Neural crest cell (in vitro differentiated cells): ENCODE results near the gene BRD3OS. TPM values are rescaled to one million over a fixed set of nuclear protein-coding genes. Genes with fewer than 3 reads are reported as not detected.
A peak's percentile ranks its signal among the peaks of the same experiment; 100 is the strongest.

Source experiments
- DNase-seq: peaks from one replicate; pipeline ENCODE4 v3.0.0; 2021; ENCODE audit warnings: low read depth, mixed read lengths, low spot score
- H3K27ac Mint-ChIP-seq: one replicate; pipeline ENCODE4 v1.8.0; 2021; ENCODE audit warnings: mild to moderate bottlenecking, mixed read lengths; ENCODE audit not compliant: unreplicated experiment
- H3K27me3 Mint-ChIP-seq: 2 replicates; pipeline ENCODE4 v1.8.0; 2021; ENCODE audit warnings: low read depth, mild to moderate bottlenecking, mixed read lengths
- H3K36me3 Mint-ChIP-seq: 2 replicates; pipeline ENCODE4 v1.8.0; 2021; ENCODE audit warnings: low read depth, mild to moderate bottlenecking, mixed read lengths
- H3K4me1 Mint-ChIP-seq: 2 replicates; pipeline ENCODE4 v1.8.0; 2021; ENCODE audit warnings: mixed read lengths
- H3K4me3 Mint-ChIP-seq: one replicate; pipeline ENCODE4 v1.8.0; 2021; ENCODE audit warnings: mild to moderate bottlenecking, mixed read lengths
- H3K9me3 Mint-ChIP-seq: 2 replicates; pipeline ENCODE4 v1.8.0; 2021; ENCODE audit warnings: mixed read lengths
- CTCF ChIP-seq: fragments of 200-600 bp; sonication (generic); conservative IDR thresholded peaks from 2 replicates; pipeline ENCODE4 v1.5.0; 2021; ENCODE audit warnings: antibody characterized with exemption, mild to moderate bottlenecking
- total RNA-seq: library from RNA; stranded (reverse); gene quantifications from 2 replicates; pipeline ENCODE4 v1.2.1, GENCODE V29; 2021

BRD3OS gene
- total RNA-seq, 1 donor from 2014 or later: 30.7 TPM

DNA sequence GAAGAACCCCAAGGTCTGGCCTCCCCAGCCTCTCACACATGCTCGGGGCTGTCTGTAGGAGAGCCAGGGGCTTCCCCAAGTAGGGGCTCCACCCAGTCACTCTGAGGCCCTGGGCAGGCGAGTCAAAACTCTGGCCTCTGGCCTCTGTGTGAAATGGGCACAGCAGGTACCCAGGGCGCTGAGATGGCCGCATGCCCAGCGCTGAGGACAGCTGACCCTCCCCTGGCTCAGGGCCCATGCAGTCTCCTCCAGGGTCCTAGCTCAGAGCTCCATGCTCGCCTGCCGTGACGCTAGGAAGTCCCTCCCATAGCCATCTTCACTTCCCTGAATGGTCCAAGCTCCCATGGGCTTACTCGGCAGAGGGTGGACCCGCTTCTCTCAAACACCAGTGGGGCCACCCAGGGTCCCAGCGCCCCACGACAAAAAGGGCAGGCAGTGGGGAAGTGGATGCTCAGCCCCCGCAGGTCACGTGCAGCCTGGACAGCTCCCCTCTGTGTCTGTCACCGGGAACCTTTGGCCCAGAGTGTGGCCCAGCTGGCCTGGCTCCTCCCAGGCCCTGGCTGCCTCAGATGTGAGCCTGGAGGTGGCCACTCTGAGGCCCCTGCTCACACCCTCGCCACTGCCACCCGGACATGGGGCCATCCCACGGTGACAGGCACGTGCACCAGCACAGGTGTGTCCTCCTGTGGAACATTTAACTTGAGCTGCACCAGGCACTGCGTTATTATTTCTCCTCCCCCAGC, 21.0 kb upstream of the BRD3OS start:
- peaks cover 6% of the 10 kb centered on the region for H3K9me3 Mint-ChIP-seq
- H3K4me3 Mint-ChIP-seq: no peak overlapping the region
- DNase-seq: no peak
- TF ChIP-seq CTCF: no peak
- H3K27ac Mint-ChIP-seq: peak overlapping the region; percentile 50
- peaks cover 4% of the 10 kb centered on the region for H3K27me3 Mint-ChIP-seq
- H3K36me3 Mint-ChIP-seq: no peaks in the 10 kb centered on the region
- no peaks in the 10 kb centered on the region for H3K4me1 Mint-ChIP-seq

DNA sequence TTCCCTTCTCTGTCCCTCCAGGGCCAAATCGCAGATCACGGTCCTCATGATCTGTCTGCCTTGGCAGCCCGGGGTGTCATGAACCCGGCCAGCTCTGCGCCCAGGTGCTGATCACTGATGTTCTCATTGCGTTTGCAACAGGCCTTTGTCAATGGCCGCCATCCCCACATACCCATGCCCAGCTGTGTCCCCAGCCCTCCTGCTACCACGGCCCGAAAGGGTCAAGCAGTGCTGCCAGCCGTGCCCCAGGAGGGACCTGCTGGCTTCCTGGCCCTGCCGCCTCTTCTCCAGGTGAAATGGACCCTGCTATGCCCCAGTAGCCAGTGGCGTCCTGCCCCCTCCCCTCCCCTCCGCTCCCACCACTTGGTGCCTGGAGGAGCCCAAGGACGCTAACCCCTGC, 20.4 kb upstream of the BRD3OS start:
- TF ChIP-seq CTCF: no peak
- peaks cover 4% of the 10 kb centered on the region for H3K27me3 Mint-ChIP-seq
- no peak for DNase-seq
- H3K4me3 Mint-ChIP-seq: no peak overlapping the region
- H3K36me3 Mint-ChIP-seq: no peaks in the 10 kb centered on the region
- H3K27ac Mint-ChIP-seq: peak overlapping the region; percentile 50
- no peaks in the 10 kb centered on the region for H3K4me1 Mint-ChIP-seq
- H3K9me3 Mint-ChIP-seq: peaks cover 6% of the 10 kb centered on the region

GRCh38 chr9:134005381-134005780, 19.9 kb upstream of the BRD3OS start:
- Mint-ChIP-seq H3K27ac (peak overlapping the region; percentile 43), H3K27me3 (no peaks in the 10 kb centered on the region), H3K4me3 (no peak overlapping the region), H3K4me1 (no peaks in the 10 kb centered on the region), H3K9me3 (peaks cover 6% of the 10 kb centered on the region), H3K36me3 (no peaks in the 10 kb centered on the region)
- TF ChIP-seq CTCF: no peak
- no peak for DNase-seq

GRCh38 chr9:134007150-134007549, 18.1 kb upstream of the BRD3OS start:
- no peak for TF ChIP-seq CTCF
- Mint-ChIP-seq H3K9me3 (peaks cover 5% of the 10 kb centered on the region), H3K4me1 (no peaks in the 10 kb centered on the region), H3K4me3 (no peak overlapping the region), H3K36me3 (peaks cover 5% of the 10 kb centered on the region), H3K27me3 (no peaks in the 10 kb centered on the region), H3K27ac (no peak overlapping the region)
- DNase-seq: no peak

- Mint-ChIP-seq H3K4me3 (no peak overlapping the region), H3K9me3 (peaks cover 3% of the 10 kb centered on the region), H3K4me1 (no peaks in the 10 kb centered on the region), H3K27ac (no peak overlapping the region), H3K36me3 (peaks cover 5% of the 10 kb centered on the region), H3K27me3 (no peaks in the 10 kb centered on the region)
- no peak for DNase-seq
- TF ChIP-seq CTCF: no peak
Observed at GRCh38 chr9:134007571-134007970, 17.7 kb upstream of the BRD3OS start.
